Measurements from ENCODE around the gene WASHC4. TPM values are rescaled to one million over a fixed set of nuclear protein-coding genes. Genes with fewer than 3 reads are reported as not detected.

Gene WASHC4, protein sequence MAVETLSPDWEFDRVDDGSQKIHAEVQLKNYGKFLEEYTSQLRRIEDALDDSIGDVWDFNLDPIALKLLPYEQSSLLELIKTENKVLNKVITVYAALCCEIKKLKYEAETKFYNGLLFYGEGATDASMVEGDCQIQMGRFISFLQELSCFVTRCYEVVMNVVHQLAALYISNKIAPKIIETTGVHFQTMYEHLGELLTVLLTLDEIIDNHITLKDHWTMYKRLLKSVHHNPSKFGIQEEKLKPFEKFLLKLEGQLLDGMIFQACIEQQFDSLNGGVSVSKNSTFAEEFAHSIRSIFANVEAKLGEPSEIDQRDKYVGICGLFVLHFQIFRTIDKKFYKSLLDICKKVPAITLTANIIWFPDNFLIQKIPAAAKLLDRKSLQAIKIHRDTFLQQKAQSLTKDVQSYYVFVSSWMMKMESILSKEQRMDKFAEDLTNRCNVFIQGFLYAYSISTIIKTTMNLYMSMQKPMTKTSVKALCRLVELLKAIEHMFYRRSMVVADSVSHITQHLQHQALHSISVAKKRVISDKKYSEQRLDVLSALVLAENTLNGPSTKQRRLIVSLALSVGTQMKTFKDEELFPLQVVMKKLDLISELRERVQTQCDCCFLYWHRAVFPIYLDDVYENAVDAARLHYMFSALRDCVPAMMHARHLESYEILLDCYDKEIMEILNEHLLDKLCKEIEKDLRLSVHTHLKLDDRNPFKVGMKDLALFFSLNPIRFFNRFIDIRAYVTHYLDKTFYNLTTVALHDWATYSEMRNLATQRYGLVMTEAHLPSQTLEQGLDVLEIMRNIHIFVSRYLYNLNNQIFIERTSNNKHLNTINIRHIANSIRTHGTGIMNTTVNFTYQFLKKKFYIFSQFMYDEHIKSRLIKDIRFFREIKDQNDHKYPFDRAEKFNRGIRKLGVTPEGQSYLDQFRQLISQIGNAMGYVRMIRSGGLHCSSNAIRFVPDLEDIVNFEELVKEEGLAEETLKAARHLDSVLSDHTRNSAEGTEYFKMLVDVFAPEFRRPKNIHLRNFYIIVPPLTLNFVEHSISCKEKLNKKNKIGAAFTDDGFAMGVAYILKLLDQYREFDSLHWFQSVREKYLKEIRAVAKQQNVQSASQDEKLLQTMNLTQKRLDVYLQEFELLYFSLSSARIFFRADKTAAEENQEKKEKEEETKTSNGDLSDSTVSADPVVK
- total RNA-seq = 62.3 TPM
- long read RNA-seq, partial matches to known transcripts = 32 of 41 reads
- long read RNA-seq, other reads (novel, unspliced or antisense) = 9 of 41 reads

- DNase-seq (ENCODE audit: low spot score) = peak; percentile 99
Measured at GRCh38 chr12:105107494-105108371, at the start of gene WASHC4. TSS of gene WASHC4 (plus strand) at chr12:105107731. CDS start at chr12:105107801, 70 bp downstream.

DNA sequence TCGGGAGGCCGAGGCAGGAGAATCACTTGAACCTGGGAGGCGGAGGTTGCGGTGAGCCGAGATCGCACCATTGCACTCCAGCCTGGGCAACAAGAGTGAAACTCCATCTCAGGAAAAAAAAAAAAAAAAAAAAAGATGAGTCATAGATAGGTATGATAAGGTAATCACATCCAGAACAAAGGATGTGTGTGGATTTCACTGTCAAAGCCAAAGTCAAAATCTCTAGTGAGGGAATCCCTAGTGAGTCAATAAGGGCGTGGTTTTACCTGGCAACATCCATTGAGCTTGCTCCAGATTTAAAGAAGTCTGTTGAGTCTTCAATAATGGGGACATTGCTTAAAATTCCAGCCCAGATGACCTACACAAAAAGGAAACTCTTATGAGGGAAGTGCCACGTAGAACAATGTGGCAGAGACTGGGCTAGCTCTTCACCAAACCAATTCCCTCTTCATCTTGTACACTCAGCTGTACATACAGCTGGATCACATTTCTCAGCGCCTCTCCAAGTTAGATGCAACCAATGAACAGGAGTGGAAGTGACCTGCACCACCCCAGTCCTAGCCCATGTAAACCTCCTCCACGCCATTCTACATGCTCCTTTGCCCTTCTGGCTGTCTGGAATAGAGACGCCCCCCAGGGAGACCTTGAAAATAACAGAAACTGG lies 46.7 kb upstream of the WASHC4 start:
- DNase-seq (ENCODE audit: low spot score) = no peak

- DNase-seq (ENCODE audit: low spot score) = no peak
Measured at GRCh38 chr12:105064564-105065178, 42.9 kb upstream of the WASHC4 start.

GRCh38 chr12:105067511-105068031 lies 40.0 kb upstream of the WASHC4 start:
- DNase-seq (ENCODE audit: low spot score) = no peak

GRCh38 chr12:105069936-105070702 lies 37.4 kb upstream of the WASHC4 start:
- DNase-seq (ENCODE audit: low spot score) = no peak

DNA sequence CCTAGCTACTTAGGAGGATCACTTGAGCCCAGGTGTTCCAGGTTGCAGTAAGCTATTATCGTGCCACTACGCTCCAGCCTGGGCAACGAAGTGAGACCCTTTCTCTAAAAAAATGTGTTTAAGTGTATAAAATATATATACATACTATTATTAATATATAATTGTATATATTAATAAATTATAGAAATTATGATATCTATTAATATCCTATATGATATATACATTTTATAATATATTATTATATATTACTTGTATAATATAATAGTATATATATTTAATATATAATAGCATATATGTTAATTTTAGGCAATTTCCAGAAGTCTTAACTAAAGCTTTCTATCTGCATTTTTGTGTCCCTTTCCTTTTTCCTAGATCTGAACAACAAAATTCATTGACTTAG lies 35.5 kb upstream of the WASHC4 start:
- no peak for DNase-seq (ENCODE audit: low spot score)

- no peak for DNase-seq (ENCODE audit: low spot score)
Measured at GRCh38 chr12:105072888-105073488, 34.5 kb upstream of the WASHC4 start.

- DNase-seq (ENCODE audit: low spot score) = no peak
Measured at GRCh38 chr12:105076098-105076497, 31.4 kb upstream of the WASHC4 start.

GRCh38 chr12:105076913-105077312 lies 30.6 kb upstream of the WASHC4 start:
- DNase-seq (ENCODE audit: low spot score) = no peak

DNA sequence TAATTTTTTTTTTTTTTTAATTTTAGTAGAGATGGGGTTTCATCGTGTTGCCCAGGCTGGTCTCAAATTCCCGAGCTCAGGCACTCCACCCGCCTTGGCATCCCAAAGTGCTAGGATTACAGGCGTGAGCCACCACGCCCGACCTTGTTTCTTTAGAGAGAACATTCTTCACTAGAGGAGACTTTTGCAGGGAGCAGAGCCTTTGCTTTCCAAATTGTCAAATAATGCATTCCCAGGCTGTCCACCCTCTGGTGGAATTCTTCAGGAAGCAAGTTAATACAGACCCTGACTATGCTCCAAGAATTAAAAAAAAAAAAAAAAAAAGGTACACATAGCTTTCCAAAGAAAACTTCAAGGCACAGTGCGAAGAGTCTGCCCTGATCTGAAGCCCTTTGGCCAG lies 30.1 kb upstream of the WASHC4 start:
- no peak for DNase-seq (ENCODE audit: low spot score)

DNA sequence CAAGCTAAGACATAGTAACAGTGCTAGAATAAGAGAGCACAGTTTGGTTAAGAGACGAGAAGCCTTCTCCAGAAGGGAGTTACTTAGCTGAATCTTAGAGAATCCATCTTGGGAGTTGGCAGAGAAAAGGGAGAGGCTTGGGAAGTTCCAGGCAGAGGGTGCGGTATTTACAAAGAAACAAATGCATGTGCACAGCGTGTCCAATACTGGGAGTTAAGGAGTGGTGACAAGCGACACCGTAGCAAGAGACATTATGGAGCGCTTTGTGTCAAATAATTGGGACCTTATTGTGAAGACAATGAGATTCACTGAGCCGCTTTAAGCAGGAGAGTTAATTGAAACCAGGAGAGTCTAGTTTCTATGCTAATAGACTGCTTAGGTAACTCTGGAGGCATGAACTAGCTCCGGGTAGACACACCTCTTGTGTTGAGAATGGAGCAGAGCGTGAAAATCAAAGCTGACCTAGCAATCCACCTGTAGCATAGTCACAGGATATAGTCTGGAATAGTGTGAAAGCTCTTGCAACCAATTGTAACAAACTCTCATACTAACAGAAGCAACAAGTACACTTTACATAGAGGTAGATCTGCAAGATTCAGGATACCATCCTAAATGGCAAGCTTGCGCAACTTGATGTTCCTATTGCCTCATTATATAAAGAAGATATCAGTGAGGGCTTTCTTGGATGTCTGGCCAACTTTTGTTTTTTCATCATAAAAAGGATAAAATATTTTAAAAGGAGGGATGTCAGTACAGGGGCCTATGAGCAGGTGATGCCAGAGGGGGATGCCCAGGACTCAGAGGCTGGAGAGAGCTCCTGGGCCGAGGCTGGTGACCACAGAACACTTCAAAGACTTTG lies 28.6 kb upstream of the WASHC4 start:
- DNase-seq (ENCODE audit: low spot score) = no peak

DNA sequence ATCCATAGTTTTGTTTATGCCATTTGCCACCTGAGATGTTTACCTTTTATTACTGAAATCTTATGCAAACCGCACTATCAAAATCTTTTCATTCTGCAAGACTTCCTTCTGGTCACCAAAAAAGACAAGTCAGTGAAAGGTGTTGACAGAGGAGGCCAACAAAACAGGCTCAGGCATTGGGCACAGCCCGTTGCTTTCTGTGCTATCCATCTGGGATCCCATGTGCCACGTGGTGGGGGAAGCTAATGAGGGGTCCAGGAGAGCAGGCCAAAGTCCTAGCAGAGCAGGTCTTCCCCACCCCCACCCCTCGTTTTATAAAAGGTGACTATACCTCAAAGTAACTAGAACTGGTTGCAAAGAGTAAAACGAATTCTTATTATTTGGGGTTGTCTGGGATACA lies 24.5 kb upstream of the WASHC4 start:
- DNase-seq (ENCODE audit: low spot score) = no peak

GRCh38 chr12:105083551-105084105 lies 23.9 kb upstream of the WASHC4 start:
- no peak for DNase-seq (ENCODE audit: low spot score)

DNA sequence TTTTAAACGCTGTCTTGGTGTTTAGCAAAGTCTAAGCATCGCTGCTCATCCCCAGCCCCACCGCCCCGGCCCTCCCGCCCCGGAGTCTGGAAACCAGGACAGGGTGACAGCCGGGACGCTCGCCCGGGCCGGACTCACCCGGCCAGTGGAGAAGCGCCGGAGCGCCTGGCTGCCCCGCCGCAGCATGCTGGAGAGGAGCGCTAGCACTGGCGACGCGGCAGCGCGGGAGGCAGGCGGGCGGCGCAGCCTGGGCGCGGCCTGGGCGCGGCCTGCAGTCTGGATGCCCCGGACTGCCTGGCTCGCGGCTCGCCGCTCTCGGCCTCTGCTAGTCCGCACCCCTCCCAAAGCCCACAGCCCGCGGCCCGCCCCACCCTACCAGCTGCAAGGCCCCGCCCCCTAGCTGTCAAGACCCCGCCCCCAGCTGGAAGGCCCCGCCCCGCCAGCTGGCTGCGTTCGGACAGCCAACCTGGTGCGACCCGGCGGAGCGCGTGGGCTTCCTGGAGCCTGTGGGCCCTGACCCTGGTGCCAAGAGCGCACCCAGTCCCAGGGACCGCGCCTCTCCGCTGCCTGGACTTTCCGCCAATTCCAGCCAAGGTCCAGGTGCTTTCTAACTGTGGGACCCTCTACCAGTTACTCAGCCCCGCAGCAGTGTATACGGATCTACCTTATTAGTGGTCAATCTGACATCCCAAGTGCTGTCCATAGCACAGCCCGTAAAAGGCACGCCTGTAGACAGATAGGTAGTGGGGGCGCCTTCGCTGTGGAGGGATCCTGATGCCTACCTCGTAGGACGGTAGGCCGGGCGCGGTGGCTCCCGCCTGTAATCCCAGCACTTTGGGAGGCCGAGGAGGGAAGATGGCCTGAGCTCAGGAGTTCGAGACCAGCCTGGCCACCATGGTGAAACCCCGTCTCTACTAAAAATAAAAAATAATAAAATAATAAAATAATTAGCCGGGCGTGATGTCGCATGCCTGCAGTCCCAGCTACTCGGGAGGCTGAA lies 23.0 kb upstream of the WASHC4 start, which contains the start of gene ALDH1L2:
ALDH1L2 (minus strand) TSS at position 208 of the 1,000 bp plus-strand sequence; CDS start at position 186, 22 bp downstream.
- DNase-seq (ENCODE audit: low spot score) = peak; percentile 94

- DNase-seq (ENCODE audit: low spot score) = no peak
Measured at GRCh38 chr12:105085501-105085900, 22.0 kb upstream of the WASHC4 start.

Data from mesenteric fat pad (tissue), 1 donor.